ENCODE data around the gene FRZB.

GRCh38 chr2:182855376-182855775, 11.1 kb downstream of the FRZB start:
- TF ChIP-seq GATA2 (IDR thresholded peaks at IDR 0.05; ENCODE audit: low read depth, low read length) (no peak), GATA3 (IDR thresholded peaks at IDR 0.05; ENCODE audit: low read depth, low read length) (no peak)
